Neuronal stem cell (in vitro differentiated cells): ENCODE results near the gene EBF4.

Experiments used
- DNase-seq: peaks from one replicate; pipeline ENCODE4 v3.0.0-alpha.2; 2013; ENCODE audit warnings: low spot score
- H2AFZ ChIP-seq: one replicate; pipeline ENCODE4 v1.6.1; 2013; ENCODE audit warnings: mild to moderate bottlenecking, low read length, inconsistent platforms
- H2AK5ac ChIP-seq: 2 replicates; pipeline ENCODE4 v1.6.1; 2013; ENCODE audit warnings: low read depth, mild to moderate bottlenecking, inconsistent platforms, low read length, moderate library complexity, mixed read lengths
- H2BK120ac ChIP-seq: 2 replicates; pipeline ENCODE4 v1.6.1; 2013; ENCODE audit warnings: low read depth, mild to moderate bottlenecking, inconsistent platforms, low read length, moderate library complexity, mixed read lengths
- H2BK12ac ChIP-seq: one replicate; pipeline ENCODE4 v1.6.1; 2013; ENCODE audit warnings: low read length, inconsistent platforms
- H2BK15ac ChIP-seq: 2 replicates; pipeline ENCODE4 v1.6.1; 2013; ENCODE audit warnings: mild to moderate bottlenecking, low read length, inconsistent platforms, mixed read lengths
- H2BK5ac ChIP-seq: one replicate; pipeline ENCODE4 v1.6.1; 2013; ENCODE audit warnings: inconsistent platforms, mild to moderate bottlenecking, low read length, moderate library complexity
- H3K14ac ChIP-seq: one replicate; pipeline ENCODE4 v1.6.1; 2013; ENCODE audit warnings: low read length, inconsistent platforms
- H3K18ac ChIP-seq: 2 replicates; pipeline ENCODE4 v1.6.1; 2013; ENCODE audit warnings: low read length, inconsistent platforms
- H3K23ac ChIP-seq: 2 replicates; pipeline ENCODE4 v1.6.1; 2013; ENCODE audit warnings: low read depth, mild to moderate bottlenecking, mixed read lengths, low read length, inconsistent platforms; ENCODE audit not compliant: poor library complexity
- H3K27ac ChIP-seq: replicated peaks from 3 replicates; pipeline ENCODE4 v1.5.1; 2013; ENCODE audit warnings: low read length, inconsistent platforms
- H3K27me3 ChIP-seq, 3 experiments: 2 replicates each; pipeline ENCODE4 v1.6.1; 2013; ENCODE audit warnings: low read length in 3 of 3, mild to moderate bottlenecking in 2 of 3, inconsistent platforms in 1 of 3, low read depth in 1 of 3, mixed read lengths in 1 of 3, moderate library complexity in 1 of 3; ENCODE audit not compliant: control insufficient read depth in 3 of 3, insufficient read depth in 3 of 3
- H3K36me3 ChIP-seq, 2 donors: replicated peaks in 1 of 2; 2 replicates each; pipeline ENCODE4 v1.6.1; 2013; ENCODE audit warnings: low read length in 2 of 2; ENCODE audit not compliant: control insufficient read depth in 2 of 2, insufficient read depth in 2 of 2
- H3K4ac ChIP-seq: 2 replicates; pipeline ENCODE4 v1.6.1; 2013; ENCODE audit warnings: inconsistent platforms, mild to moderate bottlenecking, low read length, moderate library complexity
- H3K4me1 ChIP-seq, 2 donors: 1 replicate in 1 of 2; 2 replicates in 1 of 2; pipeline ENCODE4 v1.6.1; 2013; ENCODE audit warnings: low read length in 2 of 2, low read depth in 1 of 2; ENCODE audit not compliant: control insufficient read depth in 2 of 2, insufficient read depth in 1 of 2
- H3K4me2 ChIP-seq: one replicate; pipeline ENCODE4 v1.6.1; 2013; ENCODE audit warnings: mild to moderate bottlenecking, low read length, inconsistent platforms; ENCODE audit not compliant: insufficient read depth, poor library complexity, severe bottlenecking
- H3K4me3 ChIP-seq, 2 donors: 2 replicates each; pipeline ENCODE4 v1.5.1; 2013; ENCODE audit warnings: low read length in 2 of 2, mild to moderate bottlenecking in 2 of 2, inconsistent platforms in 1 of 2, moderate library complexity in 1 of 2
- H3K79me1 ChIP-seq: one replicate; pipeline ENCODE4 v1.6.1; 2013; ENCODE audit warnings: low read depth, mild to moderate bottlenecking, inconsistent platforms, low read length, moderate library complexity
- H3K9ac ChIP-seq: one replicate; pipeline ENCODE4 v1.6.1; 2013; ENCODE audit warnings: mild to moderate bottlenecking, low read depth, low read length, inconsistent platforms; ENCODE audit not compliant: poor library complexity
- H3K9me3 ChIP-seq, 2 donors: replicated peaks in 1 of 2; 2 replicates each; pipeline versions ENCODE3 to v1.6.1; 2013; ENCODE audit warnings: low read length in 2 of 2, mild to moderate bottlenecking in 2 of 2, inconsistent platforms in 1 of 2, low read depth in 1 of 2, mixed read lengths in 1 of 2, moderate library complexity in 1 of 2; ENCODE audit not compliant: control insufficient read depth in 2 of 2, insufficient read depth in 1 of 2
- H4K8ac ChIP-seq: one replicate; pipeline ENCODE4 v1.6.1; 2013; ENCODE audit warnings: low read depth, mild to moderate bottlenecking, inconsistent platforms, low read length, moderate library complexity
- H4K91ac ChIP-seq: one replicate; pipeline ENCODE4 v1.6.1; 2013; ENCODE audit warnings: low read length, low read depth, mild to moderate bottlenecking, inconsistent platforms; ENCODE audit not compliant: poor library complexity
- WGBS, 2 donors: extraction: QIAGEN DNeasy Blood & Tissue Kit; methylation state at CpG; one replicate each; pipeline ENCODE4 v1.1.7; 2013; ENCODE audit warnings: missing lambda C conversion rate in 2 of 2, mixed read lengths in 1 of 2; ENCODE audit not compliant: insufficient read length in 2 of 2, insufficient replicate concordance in 1 of 2; ENCODE audit errors: extremely low coverage in 2 of 2; 5-methylcytosine and 5-hydroxymethylcytosine counted together

The EBF4 gene

GRCh38 chr20:2749951-2750490 lies 57.4 kb downstream of the EBF4 start:
- no peak overlapping the region for H2AK5ac ChIP-seq
- H3K9me3 ChIP-seq, result no peaks in the 10 kb centered on the region
- no peak overlapping the region for H3K27ac ChIP-seq
- H2BK120ac ChIP-seq, result no peak overlapping the region
- no peak overlapping the region for H3K4me3 ChIP-seq
- H3K36me3 ChIP-seq, result no peaks in the 10 kb centered on the region
- H4K91ac ChIP-seq, result no peak overlapping the region
- H4K8ac ChIP-seq, result no peak overlapping the region
- H3K14ac ChIP-seq, result no peak overlapping the region
- H3K23ac ChIP-seq, result peak overlapping the region; percentile 44
- no peak overlapping the region for H3K9ac ChIP-seq
- H3K18ac ChIP-seq, result no peak overlapping the region
- H2AFZ ChIP-seq, result no peak overlapping the region
- no peak for DNase-seq
- H2BK5ac ChIP-seq, result no peak overlapping the region
- no peak overlapping the region for H3K4me2 ChIP-seq
- H3K4ac ChIP-seq, result no peak overlapping the region
- WGBS, 2 donors, result no CpG with 5 or more reads among the region's 30 CpGs
- H2BK12ac ChIP-seq, result no peak overlapping the region
- H2BK15ac ChIP-seq, result no peak overlapping the region
- H3K4me1 ChIP-seq, result peaks cover 4 to 5% of the 10 kb centered on the region in 2 donors
- H3K27me3 ChIP-seq, result peaks cover 31 to 98% (median 75%) of the 10 kb centered on the region in 3 experiments
- no peaks in the 10 kb centered on the region for H3K79me1 ChIP-seq

GRCh38 chr20:2750491-2751251 lies 58.1 kb downstream of the EBF4 start:
- H3K4me3 ChIP-seq, result no peak overlapping the region
- H3K4me2 ChIP-seq, result no peak overlapping the region
- H2BK12ac ChIP-seq, result no peak overlapping the region
- no peak overlapping the region for H2BK5ac ChIP-seq
- H3K79me1 ChIP-seq, result no peaks in the 10 kb centered on the region
- WGBS, 2 donors, result no CpG with 5 or more reads among the region's 34 CpGs
- no peak overlapping the region for H4K8ac ChIP-seq
- H3K23ac ChIP-seq, result no peak overlapping the region
- H3K4ac ChIP-seq, result no peak overlapping the region
- no peak for DNase-seq
- no peak overlapping the region for H3K9ac ChIP-seq
- no peak overlapping the region for H3K14ac ChIP-seq
- H3K4me1 ChIP-seq, result peaks cover 4 to 5% of the 10 kb centered on the region in 2 donors
- H3K27ac ChIP-seq, result no peak overlapping the region
- H2AK5ac ChIP-seq, result no peak overlapping the region
- H4K91ac ChIP-seq, result no peak overlapping the region
- no peak overlapping the region for H3K18ac ChIP-seq
- H2BK15ac ChIP-seq, result no peak overlapping the region
- no peaks in the 10 kb centered on the region for H3K36me3 ChIP-seq
- no peak overlapping the region for H2AFZ ChIP-seq
- H3K27me3 ChIP-seq, result peaks cover 31 to 94% (median 75%) of the 10 kb centered on the region in 3 experiments
- no peak overlapping the region for H2BK120ac ChIP-seq
- H3K9me3 ChIP-seq, result no peaks in the 10 kb centered on the region

- no peak overlapping the region for H4K91ac ChIP-seq
- no peak overlapping the region for H2BK12ac ChIP-seq
- no peak for DNase-seq
- H2BK15ac ChIP-seq, result no peak overlapping the region
- WGBS, 2 donors, result no CpG with 5 or more reads among the region's 26 CpGs
- no peaks in the 10 kb centered on the region for H3K36me3 ChIP-seq
- no peak overlapping the region for H3K23ac ChIP-seq
- H3K9ac ChIP-seq, result no peak overlapping the region
- no peak overlapping the region for H2AK5ac ChIP-seq
- no peak overlapping the region for H4K8ac ChIP-seq
- H3K9me3 ChIP-seq, result no peaks in the 10 kb centered on the region
- H3K18ac ChIP-seq, result no peak overlapping the region
- H3K4me1 ChIP-seq, result peaks cover 4 to 7% of the 10 kb centered on the region in 2 donors
- H3K4me3 ChIP-seq, result no peak overlapping the region
- no peak overlapping the region for H3K4me2 ChIP-seq
- peaks cover 31 to 87% (median 77%) of the 10 kb centered on the region in 3 experiments for H3K27me3 ChIP-seq
- H2BK120ac ChIP-seq, result no peak overlapping the region
- no peak overlapping the region for H3K4ac ChIP-seq
- H3K14ac ChIP-seq, result no peak overlapping the region
- H3K79me1 ChIP-seq, result no peaks in the 10 kb centered on the region
- no peak overlapping the region for H3K27ac ChIP-seq
- no peak overlapping the region for H2BK5ac ChIP-seq
- H2AFZ ChIP-seq, result peak overlapping the region; percentile 91
Observed at GRCh38 chr20:2751347-2751877, 58.8 kb downstream of the EBF4 start.

GRCh38 chr20:2751878-2752566 lies 59.4 kb downstream of the EBF4 start:
- Histone ChIP-seq H3K27me3 (peaks cover 31 to 82% (median 74%) of the 10 kb centered on the region in 3 experiments), H3K36me3 (no peaks in the 10 kb centered on the region), H2AK5ac (peak overlapping the region; percentile 53), H2BK5ac (no peak overlapping the region), H3K23ac (peak overlapping the region; percentile 46), H3K4ac (no peak overlapping the region), H3K4me2 (peak overlapping the region; percentile 97), H3K14ac (peak overlapping the region; percentile 26), H4K91ac (no peak overlapping the region), H2BK15ac (no peak overlapping the region), H2AFZ (peak overlapping the region; percentile 91), H3K9me3 (no peaks in the 10 kb centered on the region), H2BK120ac (no peak overlapping the region), H3K9ac (peak overlapping the region; percentile 63), H3K4me3 (peak overlapping the region; percentile 40 to 75), H3K4me1 (peaks cover 4 to 7% of the 10 kb centered on the region in 2 donors), H2BK12ac (no peak overlapping the region), H3K18ac (peak overlapping the region; percentile 77), H4K8ac (no peak overlapping the region), H3K27ac (no peak overlapping the region), H3K79me1 (no peaks in the 10 kb centered on the region)
- DNase-seq, result no peak
- WGBS, 2 donors, result no CpG with 5 or more reads among the region's 93 CpGs
